Suppressor macrophage (primary cell): ENCODE data around the gene TMEM252.

Experiments used
- DNase-seq, 4 experiments: peaks; one replicate each; pipeline ENCODE4 v3.0.0-alpha.2; 2020 to 2022

TMEM252 gene

GRCh38 chr9:68497629-68498028, 43.1 kb downstream of the TMEM252 start:
- no peak for DNase-seq

- no peak for DNase-seq
Observed at GRCh38 chr9:68496356-68496755, 44.3 kb downstream of the TMEM252 start.

- DNase-seq, result no peak
Observed at GRCh38 chr9:68495247-68495646, 45.4 kb downstream of the TMEM252 start.

GRCh38 chr9:68493958-68494577, 46.6 kb downstream of the TMEM252 start:
- no peak for DNase-seq

GRCh38 chr9:68493541-68493940, 47.1 kb downstream of the TMEM252 start:
- DNase-seq, result no peak

- DNase-seq, result no peak
Observed at GRCh38 chr9:68492806-68493205, 47.9 kb downstream of the TMEM252 start.

- no peak for DNase-seq
Observed at GRCh38 chr9:68489646-68490045, 51.0 kb downstream of the TMEM252 start.

- DNase-seq, result no peak
Observed at GRCh38 chr9:68488126-68488525, 52.6 kb downstream of the TMEM252 start.
